ENCODE data around the gene WWC1.
"Not testable (repeated sequence)": the region's sequence is repeated elsewhere in the genome, so short reads cannot be mapped to it uniquely, and the experiment has no call there.

Gene WWC1

GRCh38 chr5:168286863-168287262 is 4.6 kb upstream of the WWC1 start:
- not testable (repeated sequence) for H3K14ac ChIP-seq (ENCODE audit: low read length in 2 of 2); H2BK15ac ChIP-seq (ENCODE audit: low read depth, poor library complexity, severe bottlenecking); H3K18ac ChIP-seq (ENCODE audit: low read depth in 1 of 2, low read length in 2 of 2); H3K9ac ChIP-seq (ENCODE audit: low read length); H2BK5ac ChIP-seq (ENCODE audit: low read depth, low read length, poor library complexity, severe bottlenecking); H3K4me2 ChIP-seq (ENCODE audit: low read length, poor library complexity, severe bottlenecking); H3K23ac ChIP-seq (ENCODE audit: low read length in 2 of 2); H4K8ac ChIP-seq (ENCODE audit: low read length); H3K4me3 ChIP-seq (ENCODE audit: insufficient read depth in 1 of 2, low read depth in 1 of 2, low read length in 2 of 2); H3K27ac ChIP-seq (ENCODE audit: low read length, poor library complexity, severe bottlenecking); H3K36me3 ChIP-seq (ENCODE audit: control insufficient read depth in 1 of 2, insufficient read depth in 2 of 2, low read depth in 1 of 2, low read length in 2 of 2); H2BK12ac ChIP-seq (ENCODE audit: low read length in 2 of 2); H2AK5ac ChIP-seq (ENCODE audit: low read length, severe bottlenecking); H2BK120ac ChIP-seq (ENCODE audit: low read depth, low read length); H3K4ac ChIP-seq (ENCODE audit: low read depth in 1 of 2, low read length in 2 of 2); DNase-seq; H4K91ac ChIP-seq (ENCODE audit: low read length); H3K79me1 ChIP-seq (replicated peaks; ENCODE audit: low read length, poor library complexity, severe bottlenecking); H2AFZ ChIP-seq (ENCODE audit: low read depth, low read length)
- Histone ChIP-seq H3K4me1 (ENCODE audit: control insufficient read depth, insufficient read depth, low read depth, low read length) (peaks cover 13% of the 10 kb centered on the region), H3K27me3 (ENCODE audit: control insufficient read depth in 1 of 2, insufficient read depth in 1 of 2, low read length in 2 of 2) (peaks cover 22 to 29% of the 10 kb centered on the region in 2 experiments), H3K9me3 (ENCODE audit: control insufficient read depth, low read length) (peaks cover 26% of the 10 kb centered on the region)
- WGBS: 74% methylated on average over 3 of the region's 5 CpGs

- no peak overlapping the region for H4K91ac ChIP-seq (ENCODE audit: low read length)
- H3K4me3 ChIP-seq (ENCODE audit: insufficient read depth in 1 of 2, low read depth in 1 of 2, low read length in 2 of 2): no peak overlapping the region
- peaks cover 13% of the 10 kb centered on the region for H3K4me1 ChIP-seq (ENCODE audit: control insufficient read depth, insufficient read depth, low read depth, low read length)
- H3K27ac ChIP-seq (ENCODE audit: low read length, poor library complexity, severe bottlenecking): no peak overlapping the region
- H2BK12ac ChIP-seq (ENCODE audit: low read length in 2 of 2): no peak overlapping the region
- 95% methylated on average over 4 of the region's 4 CpGs for WGBS
- no peak overlapping the region for H4K8ac ChIP-seq (ENCODE audit: low read length)
- no peak overlapping the region for H3K4ac ChIP-seq (ENCODE audit: low read depth in 1 of 2, low read length in 2 of 2)
- no peak overlapping the region for H2BK15ac ChIP-seq (ENCODE audit: low read depth, poor library complexity, severe bottlenecking)
- H3K4me2 ChIP-seq (ENCODE audit: low read length, poor library complexity, severe bottlenecking): no peak overlapping the region
- H3K79me1 ChIP-seq (replicated peaks; ENCODE audit: low read length, poor library complexity, severe bottlenecking): no peaks in the 10 kb centered on the region
- no peak overlapping the region for H3K9ac ChIP-seq (ENCODE audit: low read length)
- no peak overlapping the region for H3K23ac ChIP-seq (ENCODE audit: low read length in 2 of 2)
- no peak overlapping the region for H2BK5ac ChIP-seq (ENCODE audit: low read depth, low read length, poor library complexity, severe bottlenecking)
- no peak overlapping the region for H2AFZ ChIP-seq (ENCODE audit: low read depth, low read length)
- no peak overlapping the region for H2BK120ac ChIP-seq (ENCODE audit: low read depth, low read length)
- no peak overlapping the region for H3K18ac ChIP-seq (ENCODE audit: low read depth in 1 of 2, low read length in 2 of 2)
- no peak overlapping the region for H3K14ac ChIP-seq (ENCODE audit: low read length in 2 of 2)
- H3K9me3 ChIP-seq (ENCODE audit: control insufficient read depth, low read length): peaks cover 26% of the 10 kb centered on the region
- no peaks in the 10 kb centered on the region for H3K36me3 ChIP-seq (ENCODE audit: control insufficient read depth in 1 of 2, insufficient read depth in 2 of 2, low read depth in 1 of 2, low read length in 2 of 2)
- H2AK5ac ChIP-seq (ENCODE audit: low read length, severe bottlenecking): peak overlapping the region; percentile 14
- peaks cover 19 to 29% of the 10 kb centered on the region in 2 experiments for H3K27me3 ChIP-seq (ENCODE audit: control insufficient read depth in 1 of 2, insufficient read depth in 1 of 2, low read length in 2 of 2)
- DNase-seq: no peak
Observed at GRCh38 chr5:168287362-168287761, 4.1 kb upstream of the WWC1 start.

GRCh38 chr5:168288349-168289245 is 2.8 kb upstream of the WWC1 start:
- Histone ChIP-seq H2BK5ac (ENCODE audit: low read depth, low read length, poor library complexity, severe bottlenecking) (no peak overlapping the region), H2BK15ac (ENCODE audit: low read depth, poor library complexity, severe bottlenecking) (no peak overlapping the region), H4K91ac (ENCODE audit: low read length) (no peak overlapping the region), H3K4me3 (ENCODE audit: insufficient read depth in 1 of 2, low read depth in 1 of 2, low read length in 2 of 2) (no peak overlapping the region), H2AFZ (ENCODE audit: low read depth, low read length) (no peak overlapping the region), H3K18ac (ENCODE audit: low read depth in 1 of 2, low read length in 2 of 2) (no peak overlapping the region), H2BK120ac (ENCODE audit: low read depth, low read length) (no peak overlapping the region), H3K9me3 (ENCODE audit: control insufficient read depth, low read length) (peaks cover 26% of the 10 kb centered on the region), H3K27me3 (ENCODE audit: control insufficient read depth in 1 of 2, insufficient read depth in 1 of 2, low read length in 2 of 2) (peaks cover 18 to 29% of the 10 kb centered on the region in 2 experiments), H3K9ac (ENCODE audit: low read length) (no peak overlapping the region), H3K23ac (ENCODE audit: low read length in 2 of 2) (no peak overlapping the region), H4K8ac (ENCODE audit: low read length) (no peak overlapping the region), H3K4ac (ENCODE audit: low read depth in 1 of 2, low read length in 2 of 2) (no peak overlapping the region), H3K36me3 (ENCODE audit: control insufficient read depth in 1 of 2, insufficient read depth in 2 of 2, low read depth in 1 of 2, low read length in 2 of 2) (no peaks in the 10 kb centered on the region), H3K79me1 (replicated peaks; ENCODE audit: low read length, poor library complexity, severe bottlenecking) (no peaks in the 10 kb centered on the region), H3K14ac (ENCODE audit: low read length in 2 of 2) (no peak overlapping the region), H2AK5ac (ENCODE audit: low read length, severe bottlenecking) (peak overlapping the region; percentile 6), H3K4me2 (ENCODE audit: low read length, poor library complexity, severe bottlenecking) (peak overlapping the region; percentile 36), H3K27ac (ENCODE audit: low read length, poor library complexity, severe bottlenecking) (peak overlapping the region; percentile 76), H2BK12ac (ENCODE audit: low read length in 2 of 2) (no peak overlapping the region), H3K4me1 (ENCODE audit: control insufficient read depth, insufficient read depth, low read depth, low read length) (peaks cover 16% of the 10 kb centered on the region)
- no peak for DNase-seq
- WGBS: 76% methylated on average over 21 of the region's 22 CpGs

- Histone ChIP-seq H3K9ac (ENCODE audit: low read length) (peak overlapping the region; percentile 50), H3K14ac (ENCODE audit: low read length in 2 of 2) (no peak overlapping the region), H2BK120ac (ENCODE audit: low read depth, low read length) (no peak overlapping the region), H2BK5ac (ENCODE audit: low read depth, low read length, poor library complexity, severe bottlenecking) (no peak overlapping the region), H4K91ac (ENCODE audit: low read length) (no peak overlapping the region), H3K27me3 (ENCODE audit: control insufficient read depth in 1 of 2, insufficient read depth in 1 of 2, low read length in 2 of 2) (peaks cover 9 to 13% of the 10 kb centered on the region in 2 experiments), H2BK15ac (ENCODE audit: low read depth, poor library complexity, severe bottlenecking) (peak overlapping the region; percentile 70), H2BK12ac (ENCODE audit: low read length in 2 of 2) (no peak overlapping the region), H3K79me1 (replicated peaks; ENCODE audit: low read length, poor library complexity, severe bottlenecking) (no peaks in the 10 kb centered on the region), H2AFZ (ENCODE audit: low read depth, low read length) (no peak overlapping the region), H3K4me2 (ENCODE audit: low read length, poor library complexity, severe bottlenecking) (peak overlapping the region; percentile 74), H3K27ac (ENCODE audit: low read length, poor library complexity, severe bottlenecking) (no peak overlapping the region), H3K4ac (ENCODE audit: low read depth in 1 of 2, low read length in 2 of 2) (no peak overlapping the region), H3K23ac (ENCODE audit: low read length in 2 of 2) (no peak overlapping the region), H3K9me3 (ENCODE audit: control insufficient read depth, low read length) (peaks cover 6% of the 10 kb centered on the region), H3K36me3 (ENCODE audit: control insufficient read depth in 1 of 2, insufficient read depth in 2 of 2, low read depth in 1 of 2, low read length in 2 of 2) (no peaks in the 10 kb centered on the region), H3K18ac (ENCODE audit: low read depth in 1 of 2, low read length in 2 of 2) (no peak overlapping the region), H4K8ac (ENCODE audit: low read length) (no peak overlapping the region), H3K4me3 (ENCODE audit: insufficient read depth in 1 of 2, low read depth in 1 of 2, low read length in 2 of 2) (peak overlapping the region; percentile 76 to 88), H2AK5ac (ENCODE audit: low read length, severe bottlenecking) (no peak overlapping the region), H3K4me1 (ENCODE audit: control insufficient read depth, insufficient read depth, low read depth, low read length) (peaks cover 25% of the 10 kb centered on the region)
- WGBS: 5% methylated on average over 6 of the region's 6 CpGs
- no peak for DNase-seq
Observed at GRCh38 chr5:168290902-168291341, 523 bp upstream of the WWC1 start.

All from mesenchymal stem cell (in vitro differentiated cells and primary cell).